HEK293 (cell line): ENCODE results near the gene ANKRD33.

ENCODE experiments used
- CTCF ChIA-PET: fragments of 350-600 bp; formaldehyde crosslinking; extraction: SDS; loops from one replicate; lab custom pipeline; 2021; ENCODE audit warnings: antibody characterized with exemption; lab: Yijun Ruan, JAX
- POLR2A ChIA-PET: fragments of 300-600 bp; formaldehyde crosslinking; extraction: SDS; loops from one replicate; lab custom pipeline; 2020; ENCODE audit warnings: antibody characterized with exemption, inconsistent platforms; lab: Yijun Ruan, JAX
- H3K27ac ChIP-seq: fragments of 200-500 bp; sonication (Bioruptor generic); 2 replicates; pipeline ENCODE4 v1.5.1; 2014; ENCODE audit warnings: low read depth, low read length, control low read depth, inconsistent platforms; ENCODE audit errors: extremely low read depth
- H3K36me3 ChIP-seq, 2 experiments: fragments of 200-500 bp in 1 of 2; sonication (Bioruptor generic) in 1 of 2; 1 replicate in 1 of 2; 2 replicates in 1 of 2; pipeline ENCODE4 v1.5.1; 2014 to 2017; ENCODE audit warnings: inconsistent platforms in 2 of 2, low read length in 2 of 2; ENCODE audit not compliant: control insufficient read depth in 2 of 2, insufficient read depth in 1 of 2
- H3K4me1 ChIP-seq: fragments of 200-500 bp; sonication (Bioruptor generic); 2 replicates; pipeline ENCODE4 v1.5.1; 2014; ENCODE audit warnings: mild to moderate bottlenecking, low read length, inconsistent platforms; ENCODE audit not compliant: control insufficient read depth, insufficient read depth
- H3K4me3 ChIP-seq: 2 replicates; pipeline ENCODE4 v1.5.1; 2011; ENCODE audit warnings: low read depth, mild to moderate bottlenecking, control low read depth, low read length, moderate library complexity
- H3K9me3 ChIP-seq: fragments of 200-500 bp; sonication (Bioruptor generic); 2 replicates; pipeline ENCODE4 v1.5.1; 2014; ENCODE audit warnings: low read depth, low read length, inconsistent platforms; ENCODE audit not compliant: control insufficient read depth, insufficient read depth
- BCL11A ChIP-seq: fragments of 450-650 bp; formaldehyde crosslinking; IDR thresholded peaks from 2 replicates; pipeline ENCODE4 v1.5.1; 2016; ENCODE audit warnings: low read depth, missing biosample characterization, missing genetic modification characterization
- BCL11B ChIP-seq: fragments of 450-650 bp; formaldehyde crosslinking; IDR thresholded peaks from 2 replicates; pipeline ENCODE4 v1.5.1; 2016; ENCODE audit warnings: low read depth, missing biosample characterization, missing genetic modification characterization
- GLIS1 ChIP-seq: fragments of 450-650 bp; formaldehyde crosslinking; IDR thresholded peaks from 2 replicates; pipeline ENCODE4 v1.5.1; 2016; ENCODE audit warnings: missing biosample characterization, missing genetic modification characterization
- GLIS2 ChIP-seq: fragments of 450-650 bp; formaldehyde crosslinking; IDR thresholded peaks from 2 replicates; pipeline ENCODE4 v1.5.1; 2016; ENCODE audit warnings: missing biosample characterization, missing genetic modification characterization
- REPIN1 ChIP-seq: fragments of 450-650 bp; formaldehyde crosslinking; IDR thresholded peaks from 2 replicates; pipeline ENCODE4 v1.5.1; 2017; ENCODE audit warnings: missing biosample characterization, missing genetic modification characterization, low read depth
- SCRT2 ChIP-seq: fragments of 450-650 bp; formaldehyde crosslinking; IDR thresholded peaks from 2 replicates; pipeline ENCODE4 v1.5.1; 2016; ENCODE audit warnings: missing biosample characterization, missing genetic modification characterization
- YY1 ChIP-seq: fragments of 450-650 bp; formaldehyde crosslinking; IDR thresholded peaks from 2 replicates; pipeline ENCODE4 v1.5.1; 2018; ENCODE audit warnings: missing biosample characterization, missing genetic modification characterization
- YY2 ChIP-seq: fragments of 450-650 bp; formaldehyde crosslinking; IDR thresholded peaks from 2 replicates; pipeline ENCODE4 v1.5.1; 2016; ENCODE audit warnings: missing biosample characterization, missing genetic modification characterization
- ZBTB48 ChIP-seq: fragments of 450-650 bp; formaldehyde crosslinking; IDR thresholded peaks from 2 replicates; pipeline ENCODE4 v1.5.1; 2016; ENCODE audit warnings: missing biosample characterization, missing genetic modification characterization
- ZFP3 ChIP-seq: fragments of 450-650 bp; formaldehyde crosslinking; IDR thresholded peaks from 2 replicates; pipeline ENCODE4 v1.5.1; 2016; ENCODE audit warnings: low read depth, missing biosample characterization, missing genetic modification characterization
- ZNF366 ChIP-seq: fragments of 450-650 bp; formaldehyde crosslinking; conservative IDR thresholded peaks from 2 replicates; pipeline ENCODE4 v1.5.1; 2016; ENCODE audit warnings: missing biosample characterization, missing genetic modification characterization
- ZNF391 ChIP-seq: fragments of 450-650 bp; formaldehyde crosslinking; IDR thresholded peaks from 2 replicates; pipeline ENCODE4 v1.5.1; 2016; ENCODE audit warnings: low read depth, missing biosample characterization, missing genetic modification characterization, borderline replicate concordance
- ZNF404 ChIP-seq: fragments of 450-650 bp; formaldehyde crosslinking; IDR thresholded peaks from 2 replicates; pipeline ENCODE4 v1.5.1; 2017; ENCODE audit warnings: missing biosample characterization, missing genetic modification characterization
- ZNF423 ChIP-seq: fragments of 450-650 bp; formaldehyde crosslinking; IDR thresholded peaks from 2 replicates; pipeline ENCODE4 v1.5.1; 2016; ENCODE audit warnings: missing biosample characterization, missing genetic modification characterization
- ZNF501 ChIP-seq: fragments of 450-650 bp; formaldehyde crosslinking; IDR thresholded peaks from 2 replicates; pipeline ENCODE4 v1.5.1; 2016; ENCODE audit warnings: missing biosample characterization, missing genetic modification characterization
- ZNF561 ChIP-seq: fragments of 450-650 bp; IDR thresholded peaks from 2 replicates; pipeline ENCODE4 v1.5.1; 2018; ENCODE audit warnings: missing biosample characterization, missing genetic modification characterization, borderline replicate concordance
- ZNF776 ChIP-seq: fragments of 450-650 bp; formaldehyde crosslinking; IDR thresholded peaks from 2 replicates; pipeline ENCODE4 v1.5.0; 2017; ENCODE audit warnings: missing biosample characterization, missing genetic modification characterization, borderline replicate concordance
- ZNF792 ChIP-seq: fragments of 450-650 bp; formaldehyde crosslinking; IDR thresholded peaks from 2 replicates; pipeline ENCODE4 v1.5.1; 2016; ENCODE audit warnings: missing biosample characterization, missing genetic modification characterization
- TF ChIP-seq, protein P1 (sequence below): fragments of 450-650 bp; formaldehyde crosslinking; IDR thresholded peaks from 2 replicates; pipeline ENCODE4 v1.5.1; 2017; ENCODE audit warnings: missing biosample characterization, mild to moderate bottlenecking, missing genetic modification characterization, moderate library complexity
- TF ChIP-seq, protein P2 (sequence below): fragments of 450-650 bp; formaldehyde crosslinking; optimal IDR thresholded peaks from 2 replicates; pipeline ENCODE3; 2016; ENCODE audit warnings: missing biosample characterization, mild to moderate bottlenecking, missing genetic modification characterization

The ANKRD33 gene

DNA sequence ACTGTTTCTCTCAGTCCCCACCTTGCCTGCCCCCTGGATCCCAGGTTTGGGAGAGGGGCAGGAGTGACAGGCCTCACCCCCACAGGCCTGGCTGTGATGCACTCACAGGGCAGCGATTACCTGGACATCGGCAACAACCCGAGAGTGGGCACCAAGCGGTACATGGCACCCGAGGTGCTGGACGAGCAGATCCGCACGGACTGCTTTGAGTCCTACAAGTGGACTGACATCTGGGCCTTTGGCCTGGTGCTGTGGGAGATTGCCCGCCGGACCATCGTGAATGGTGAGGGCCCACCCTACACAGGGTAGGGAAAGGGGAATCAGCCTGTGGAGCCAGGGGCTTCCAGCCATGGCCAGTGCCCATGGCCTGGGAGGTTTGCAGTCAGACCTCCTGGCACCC is 28.0 kb downstream of the ANKRD33 start:
- TF ChIP-seq GLIS2: no peak
- no peak for TF ChIP-seq ZNF792 (tag by site-specific recombination)
- TF ChIP-seq, protein P1, sequence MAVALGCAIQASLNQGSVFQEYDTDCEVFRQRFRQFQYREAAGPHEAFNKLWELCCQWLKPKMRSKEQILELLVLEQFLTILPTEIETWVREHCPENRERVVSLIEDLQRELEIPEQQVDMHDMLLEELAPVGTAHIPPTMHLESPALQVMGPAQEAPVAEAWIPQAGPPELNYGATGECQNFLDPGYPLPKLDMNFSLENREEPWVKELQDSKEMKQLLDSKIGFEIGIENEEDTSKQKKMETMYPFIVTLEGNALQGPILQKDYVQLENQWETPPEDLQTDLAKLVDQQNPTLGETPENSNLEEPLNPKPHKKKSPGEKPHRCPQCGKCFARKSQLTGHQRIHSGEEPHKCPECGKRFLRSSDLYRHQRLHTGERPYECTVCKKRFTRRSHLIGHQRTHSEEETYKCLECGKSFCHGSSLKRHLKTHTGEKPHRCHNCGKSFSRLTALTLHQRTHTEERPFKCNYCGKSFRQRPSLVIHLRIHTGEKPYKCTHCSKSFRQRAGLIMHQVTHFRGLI (tag by site-specific recombination): no peak
- no peak for TF ChIP-seq ZNF423 (tag by site-specific recombination)
- no peak for TF ChIP-seq ZNF404 (tag by site-specific recombination)
- no peak for TF ChIP-seq ZNF366
- TF ChIP-seq ZNF391 (tag by site-specific recombination): no peak
- TF ChIP-seq, all 188 proteins: peak for 0
- CTCF ChIA-PET: interaction anchor here (0.6 to 2.9 kb wide), 2 partner anchors 11 to 21 kb away, joined by 3 to 19 read pairs; no protein-coding TSS in a partner anchor
- Histone ChIP-seq H3K9me3 (no peaks in the 10 kb centered on the region), H3K4me1 (no peaks in the 10 kb centered on the region), H3K36me3 (peaks cover 0 to 10% of the 10 kb centered on the region in 2 experiments; a peak in 1 of 3 replicates), H3K4me3 (no peak overlapping the region), H3K27ac (no peak overlapping the region)
- POLR2A ChIA-PET: no interaction called here

DNA sequence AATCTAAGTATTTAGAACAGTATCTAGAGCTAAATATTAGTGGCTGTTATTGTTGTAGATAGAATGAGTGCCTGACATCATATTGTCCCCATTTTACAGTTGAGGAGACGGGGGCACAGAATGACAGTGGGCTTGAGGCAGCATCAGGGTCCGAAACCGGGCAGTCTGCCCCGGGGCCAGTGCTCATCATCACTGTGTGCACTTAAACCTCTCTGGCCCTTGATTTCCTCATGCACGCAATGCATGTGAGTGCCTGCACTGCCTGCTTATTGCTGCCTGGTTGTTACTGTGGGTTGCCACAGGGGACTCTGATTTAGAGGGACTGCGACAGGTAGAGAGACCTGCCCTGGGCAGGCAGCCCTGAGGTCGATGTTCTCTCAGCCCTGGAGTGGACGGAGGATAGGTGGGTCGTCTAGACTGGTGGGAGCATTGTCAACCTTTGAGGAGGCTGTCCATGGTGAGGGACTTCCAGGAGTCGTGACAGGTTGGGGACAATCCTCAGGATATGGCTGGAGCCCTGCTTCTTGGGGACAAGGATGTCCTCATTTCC is 29.2 kb downstream of the ANKRD33 start:
- ChIA-PET CTCF (interaction anchor here (0.5 to 2.9 kb wide), 3 partner anchors 9 to 385 kb away, joined by 3 to 19 read pairs (median 3); no protein-coding TSS in a partner anchor), POLR2A (no interaction called here)
- no peaks in the 10 kb centered on the region for H3K9me3 ChIP-seq
- no peaks in the 10 kb centered on the region for H3K4me1 ChIP-seq
- no peak overlapping the region for H3K27ac ChIP-seq
- no peak overlapping the region for H3K4me3 ChIP-seq
- TF ChIP-seq REPIN1 (tag by site-specific recombination): no peak
- no peak for TF ChIP-seq YY1 (tag by site-specific recombination)
- TF ChIP-seq SCRT2 (tag by site-specific recombination): peak; percentile 62
- TF ChIP-seq ZBTB48 (tag by site-specific recombination): no peak
- TF ChIP-seq YY2 (tag by site-specific recombination): no peak
- TF ChIP-seq BCL11A: no peak
- TF ChIP-seq BCL11B (tag by site-specific recombination): no peak
- TF ChIP-seq ZFP3 (tag by site-specific recombination): no peak
- H3K36me3 ChIP-seq: peaks cover 0 to 10% of the 10 kb centered on the region in 2 experiments; a peak in 1 of 3 replicates

DNA sequence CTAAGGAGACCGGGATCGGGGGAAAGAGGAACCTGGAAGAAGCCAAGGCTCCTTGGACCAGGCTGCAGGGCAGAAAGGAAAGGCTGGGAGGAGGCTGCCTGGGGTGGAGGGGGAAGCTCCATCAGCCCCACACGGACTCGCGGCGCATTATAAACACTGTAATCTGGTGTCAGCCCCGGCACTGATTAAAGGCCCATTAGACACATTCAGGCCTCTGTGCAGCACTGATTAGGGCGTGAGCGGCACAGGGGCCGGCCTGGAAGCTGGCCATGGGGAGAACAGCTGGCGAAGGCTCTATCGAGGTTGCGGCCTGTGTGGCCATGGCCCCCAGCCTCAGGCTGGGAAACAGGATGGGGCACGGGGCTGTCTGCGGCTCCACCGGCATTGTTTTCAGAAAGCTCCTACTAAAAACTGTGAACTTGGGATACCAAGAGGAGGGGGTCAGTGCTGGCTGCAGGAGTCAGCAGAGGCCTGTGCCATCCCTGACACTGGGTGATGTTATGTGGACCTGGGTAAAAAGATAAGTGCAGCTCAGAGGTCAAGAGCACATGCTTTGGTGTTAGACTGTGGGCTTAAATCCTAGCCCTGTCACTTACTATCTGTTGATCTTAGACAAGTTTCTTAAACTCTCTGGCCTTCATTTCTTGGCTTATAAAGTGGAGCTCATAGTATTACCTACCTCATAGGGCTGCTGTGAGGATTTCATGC is 30.0 kb downstream of the ANKRD33 start:
- peaks cover 0 to 10% of the 10 kb centered on the region in 2 experiments; a peak in 1 of 3 replicates for H3K36me3 ChIP-seq
- H3K4me3 ChIP-seq: no peak overlapping the region
- H3K27ac ChIP-seq: no peak overlapping the region
- H3K4me1 ChIP-seq: no peaks in the 10 kb centered on the region
- TF ChIP-seq ZNF501 (tag by site-specific recombination) (no peak), GLIS1 (tag by site-specific recombination) (peak; percentile 28; the same call in 1 of the 2 replicates)
- ChIA-PET CTCF (interaction anchor here (0.5 to 2.9 kb wide), 5 partner anchors 9 to 386 kb away, joined by 3 to 19 read pairs (median 3); no protein-coding TSS in a partner anchor), POLR2A (no interaction called here)
- no peaks in the 10 kb centered on the region for H3K9me3 ChIP-seq

DNA sequence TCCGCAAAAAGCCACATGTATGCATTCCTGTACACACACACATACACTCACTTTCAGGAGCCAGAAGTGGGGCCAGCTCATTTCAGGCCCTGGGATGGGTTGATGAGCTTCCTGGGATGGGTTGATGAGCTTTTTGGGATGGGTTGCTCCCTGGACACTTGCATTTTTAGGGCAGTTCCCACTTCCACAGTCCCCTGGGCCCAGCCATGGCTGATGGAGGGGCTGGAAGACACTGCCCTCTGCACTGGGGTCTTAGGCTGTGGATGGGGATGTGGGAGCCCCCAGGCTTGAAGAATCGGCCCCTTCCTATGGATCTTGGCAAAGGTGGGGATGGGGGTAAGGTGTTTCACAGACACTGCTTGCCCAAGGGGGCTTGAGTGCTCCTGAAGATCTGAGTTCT is 32.1 kb downstream of the ANKRD33 start:
- peaks cover 0 to 10% of the 10 kb centered on the region in 2 experiments; a peak in 1 of 3 replicates for H3K36me3 ChIP-seq
- H3K4me1 ChIP-seq: no peaks in the 10 kb centered on the region
- H3K27ac ChIP-seq: no peak overlapping the region
- ChIA-PET CTCF (no interaction called here), POLR2A (no interaction called here)
- TF ChIP-seq BCL11B (tag by site-specific recombination) (no peak), ZNF776 (no peak), ZNF391 (tag by site-specific recombination) (no peak), ZNF561 (no peak), GLIS2 (no peak)
- TF ChIP-seq, protein P2, sequence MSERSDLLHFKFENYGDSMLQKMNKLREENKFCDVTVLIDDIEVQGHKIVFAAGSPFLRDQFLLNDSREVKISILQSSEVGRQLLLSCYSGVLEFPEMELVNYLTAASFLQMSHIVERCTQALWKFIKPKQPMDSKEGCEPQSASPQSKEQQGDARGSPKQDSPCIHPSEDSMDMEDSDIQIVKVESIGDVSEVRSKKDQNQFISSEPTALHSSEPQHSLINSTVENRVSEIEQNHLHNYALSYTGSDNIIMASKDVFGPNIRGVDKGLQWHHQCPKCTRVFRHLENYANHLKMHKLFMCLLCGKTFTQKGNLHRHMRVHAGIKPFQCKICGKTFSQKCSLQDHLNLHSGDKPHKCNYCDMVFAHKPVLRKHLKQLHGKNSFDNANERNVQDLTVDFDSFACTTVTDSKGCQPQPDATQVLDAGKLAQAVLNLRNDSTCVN (tag by site-specific recombination): no peak
- no peak overlapping the region for H3K4me3 ChIP-seq
- H3K9me3 ChIP-seq: no peaks in the 10 kb centered on the region
